Measurements from ENCODE around the gene MYG1. TPM values are rescaled to one million over a fixed set of nuclear protein-coding genes. Genes with fewer than 3 reads are reported as not detected.

The MYG1 gene
- total and polyA plus RNA-seq, 2 of the 13 experiments (the other 11 are each of a cell fraction or from before 2014, with no cell fraction given) = 38.6 to 58.0 TPM

DNA sequence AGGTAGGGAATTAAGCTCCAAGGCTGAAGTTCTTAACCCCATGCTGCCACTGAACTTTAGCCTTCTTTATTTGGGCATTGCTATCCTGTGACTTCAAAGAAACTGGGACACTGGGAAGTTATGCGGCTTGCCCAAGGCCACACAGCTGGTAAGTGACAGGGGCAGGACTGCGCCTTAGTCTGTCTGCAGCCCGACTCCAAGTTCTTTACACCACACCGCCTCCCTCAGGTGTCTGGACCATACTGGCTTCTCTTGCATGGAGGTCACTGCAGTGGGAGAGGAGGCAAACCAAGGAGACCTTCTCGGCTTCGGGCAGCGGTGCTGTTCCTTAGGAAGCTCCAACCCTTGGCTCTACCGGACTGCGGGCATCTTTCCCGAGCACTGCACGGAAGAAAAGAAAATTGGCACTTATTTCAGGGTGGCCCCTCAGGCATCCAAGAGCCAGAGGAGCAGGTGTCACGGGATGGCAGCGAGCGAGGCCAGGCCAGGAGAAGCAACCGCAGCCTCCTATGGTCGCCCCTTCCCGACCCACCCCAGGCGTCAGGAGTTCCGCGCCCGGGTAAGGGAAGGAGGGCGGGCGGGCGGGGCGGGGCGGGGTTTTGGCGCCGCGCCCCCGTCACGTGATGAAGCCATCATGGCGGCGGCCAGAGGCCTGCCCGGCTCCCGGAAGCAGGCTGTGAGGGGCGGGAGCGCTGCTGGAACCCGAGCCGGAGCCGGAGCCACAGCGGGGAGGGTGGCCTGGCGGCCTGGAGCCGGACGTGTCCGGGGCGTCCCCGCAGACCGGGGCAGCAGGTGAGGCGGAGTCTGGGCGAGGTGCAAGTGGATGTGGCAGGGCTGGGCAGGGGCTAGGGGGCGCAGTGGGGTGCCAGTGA lies 47.8 kb upstream of the MYG1 start (continued):
- peak; percentile 32; the same call in 1 of the 2 replicates for TF ChIP-seq PAXIP1 (CRISPR knock-in tag; conservative IDR thresholded peaks at IDR 0.05)
- TF ChIP-seq SKIL (CRISPR knock-in tag; IDR thresholded peaks at IDR 0.05; ENCODE audit: borderline replicate concordance) = peak; percentile 50; the same call in 1 of the 2 replicates
- TF ChIP-seq AHDC1 (CRISPR knock-in tag; IDR thresholded peaks at IDR 0.05; ENCODE audit: borderline replicate concordance) = no peak
- peak; percentile 85; the same call in 1 of the 2 replicates for TF ChIP-seq ZNF44 (CRISPR knock-in tag; IDR thresholded peaks at IDR 0.05)
- TF ChIP-seq ZNF850 (CRISPR knock-in tag; conservative IDR thresholded peaks at IDR 0.05) = no peak; the same call in 1 of the 2 replicates
- TF ChIP-seq CREB1 (IDR thresholded peaks at IDR 0.05) = 0 out of 2 replicates have a peak, but pooled peaks have one; percentile 11
- TF ChIP-seq CREB1 (CRISPR knock-in tag; IDR thresholded peaks at IDR 0.05) = no peak
- no peak for TF ChIP-seq IKZF5 (CRISPR knock-in tag; IDR thresholded peaks at IDR 0.05)
- TF ChIP-seq SIN3A (IDR thresholded peaks at IDR 0.05; ENCODE audit: borderline replicate concordance, low read depth, low read length) = peak; percentile 75; the same call in 1 of the 2 replicates
- TF ChIP-seq ZNF282 (IDR thresholded peaks at IDR 0.05; ENCODE audit: partially characterized antibody) = no peak
- TF ChIP-seq IRF2 (CRISPR knock-in tag; IDR thresholded peaks at IDR 0.05) = no peak
- 0 out of 2 replicates have a peak, but pooled peaks have one; percentile 28 for TF ChIP-seq KLF6 (CRISPR knock-in tag; IDR thresholded peaks at IDR 0.05)
- no peak for TF ChIP-seq ZNF562 (CRISPR knock-in tag; IDR thresholded peaks at IDR 0.05; ENCODE audit: borderline replicate concordance)

Measured in HepG2 (cell line).